Neural cell (in vitro differentiated cells): ENCODE data around the gene ETV3.

Experiments used
- EZH2 ChIP-seq: fragments of 200-600, 300-800 bp; shearing (Covaris generic), sonication (generic); IDR thresholded peaks from 2 replicates; pipeline ENCODE4 v1.6.1; 2014; ENCODE audit warnings: antibody characterized with exemption, low read length, borderline replicate concordance, mild to moderate bottlenecking; ENCODE audit not compliant: insufficient read depth, poor library complexity, severe bottlenecking
- POLR2AphosphoS5 ChIP-seq: IDR thresholded peaks from 2 replicates; pipeline ENCODE4 v1.6.1; 2012
- TAF1 ChIP-seq: IDR thresholded peaks from 2 replicates; pipeline ENCODE4 v1.6.1; 2012; ENCODE audit warnings: low read depth
- TF ChIP-seq, protein P1 (sequence below): fragments of 450-650 bp; IDR thresholded peaks from 2 replicates; pipeline ENCODE4 v1.5.1; 2014; ENCODE audit warnings: antibody characterized with exemption, mild to moderate bottlenecking, moderate library complexity; ENCODE audit not compliant: poor library complexity, severe bottlenecking

DNA sequence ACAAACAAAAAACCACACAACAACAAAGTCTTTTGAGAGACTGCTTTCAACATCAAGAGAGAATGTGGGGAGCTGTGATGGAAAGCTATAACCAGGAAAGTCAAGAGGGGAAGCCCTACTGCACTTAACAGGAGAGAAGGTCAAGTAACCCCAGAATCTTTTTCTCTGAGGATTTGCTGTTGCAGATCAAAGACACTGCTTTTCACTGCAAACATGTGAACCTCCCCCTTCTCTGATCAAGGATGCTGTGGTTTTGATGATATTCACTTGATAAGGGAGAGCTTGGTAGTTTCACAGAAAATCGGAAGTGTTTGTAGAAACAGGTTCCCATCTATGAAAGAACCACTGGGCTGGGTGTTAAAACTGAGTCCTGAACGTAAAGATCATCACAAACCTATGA is 4.8 kb downstream of the ETV3 start:
- TF ChIP-seq EZH2 (no peak), TAF1 (no peak), POLR2AphosphoS5 (no peak)
- TF ChIP-seq, protein P1, sequence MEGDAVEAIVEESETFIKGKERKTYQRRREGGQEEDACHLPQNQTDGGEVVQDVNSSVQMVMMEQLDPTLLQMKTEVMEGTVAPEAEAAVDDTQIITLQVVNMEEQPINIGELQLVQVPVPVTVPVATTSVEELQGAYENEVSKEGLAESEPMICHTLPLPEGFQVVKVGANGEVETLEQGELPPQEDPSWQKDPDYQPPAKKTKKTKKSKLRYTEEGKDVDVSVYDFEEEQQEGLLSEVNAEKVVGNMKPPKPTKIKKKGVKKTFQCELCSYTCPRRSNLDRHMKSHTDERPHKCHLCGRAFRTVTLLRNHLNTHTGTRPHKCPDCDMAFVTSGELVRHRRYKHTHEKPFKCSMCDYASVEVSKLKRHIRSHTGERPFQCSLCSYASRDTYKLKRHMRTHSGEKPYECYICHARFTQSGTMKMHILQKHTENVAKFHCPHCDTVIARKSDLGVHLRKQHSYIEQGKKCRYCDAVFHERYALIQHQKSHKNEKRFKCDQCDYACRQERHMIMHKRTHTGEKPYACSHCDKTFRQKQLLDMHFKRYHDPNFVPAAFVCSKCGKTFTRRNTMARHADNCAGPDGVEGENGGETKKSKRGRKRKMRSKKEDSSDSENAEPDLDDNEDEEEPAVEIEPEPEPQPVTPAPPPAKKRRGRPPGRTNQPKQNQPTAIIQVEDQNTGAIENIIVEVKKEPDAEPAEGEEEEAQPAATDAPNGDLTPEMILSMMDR = no peak
